Measurements from ENCODE around the gene SLC29A4.

Gene SLC29A4

DNA sequence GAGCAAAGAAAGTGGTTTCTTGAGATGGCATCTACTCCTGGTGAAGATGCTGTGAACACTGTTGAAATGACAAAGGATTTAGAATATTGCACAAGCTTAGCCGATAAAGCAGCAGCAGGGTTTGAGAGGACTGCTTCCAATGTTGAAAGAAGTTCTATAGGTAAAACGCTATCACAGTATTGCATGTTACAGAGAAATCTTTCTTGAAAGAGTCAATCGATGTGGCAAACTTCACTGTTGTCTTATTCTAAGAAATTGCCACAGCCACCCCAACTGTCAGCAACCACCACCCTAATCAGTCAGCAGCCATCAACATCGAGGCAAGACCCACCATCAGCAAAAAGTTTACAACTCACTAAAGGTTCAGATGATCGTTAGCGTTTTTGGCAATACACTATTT, 59.9 kb downstream of the SLC29A4 start:
- Histone ChIP-seq H3K36me3 (ENCODE audit: control insufficient read depth, insufficient read depth, low read length) (peaks cover 41% of the 10 kb centered on the region), H3K27me3 (replicated peaks; ENCODE audit: control insufficient read depth, insufficient read depth, low read length, poor library complexity, severe bottlenecking) (no peaks in the 10 kb centered on the region), H3K27ac (ENCODE audit: insufficient read depth, low read length, poor library complexity, severe bottlenecking) (no peak overlapping the region), H3K4me1 (ENCODE audit: control insufficient read depth, insufficient read depth, low read length, poor library complexity, severe bottlenecking) (no peaks in the 10 kb centered on the region), H3K4me3 (ENCODE audit: insufficient read depth, low read depth, low read length, poor library complexity, severe bottlenecking) (no peak overlapping the region), H3K9me3 (ENCODE audit: control insufficient read depth, low read length) (peaks cover 13% of the 10 kb centered on the region)
- DNase-seq = no peak

DNA sequence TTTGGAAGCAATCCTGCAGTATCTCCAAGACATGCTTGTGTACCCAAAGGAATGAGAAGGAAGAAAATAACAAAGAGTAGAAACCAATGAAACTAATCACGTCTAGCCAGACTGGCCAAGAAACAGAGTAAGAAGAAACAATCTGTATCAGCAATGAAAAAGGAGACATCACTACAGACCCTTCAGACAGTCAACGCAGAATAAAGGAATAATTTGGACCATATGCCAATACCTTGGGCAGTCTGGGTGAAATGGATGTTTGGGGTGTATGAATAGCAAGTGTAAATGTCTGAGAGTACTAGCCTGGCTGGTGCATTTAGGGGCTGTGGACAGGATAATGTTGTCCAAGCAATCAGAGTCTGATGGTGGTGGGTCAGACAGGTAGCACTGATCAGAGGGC, 61.1 kb downstream of the SLC29A4 start:
- no peaks in the 10 kb centered on the region for H3K27me3 ChIP-seq (replicated peaks; ENCODE audit: control insufficient read depth, insufficient read depth, low read length, poor library complexity, severe bottlenecking)
- DNase-seq = no peak
- H3K36me3 ChIP-seq (ENCODE audit: control insufficient read depth, insufficient read depth, low read length) = peaks cover 44% of the 10 kb centered on the region
- no peaks in the 10 kb centered on the region for H3K4me1 ChIP-seq (ENCODE audit: control insufficient read depth, insufficient read depth, low read length, poor library complexity, severe bottlenecking)
- no peak overlapping the region for H3K27ac ChIP-seq (ENCODE audit: insufficient read depth, low read length, poor library complexity, severe bottlenecking)
- no peak overlapping the region for H3K4me3 ChIP-seq (ENCODE audit: insufficient read depth, low read depth, low read length, poor library complexity, severe bottlenecking)
- H3K9me3 ChIP-seq (ENCODE audit: control insufficient read depth, low read length) = peaks cover 13% of the 10 kb centered on the region

DNA sequence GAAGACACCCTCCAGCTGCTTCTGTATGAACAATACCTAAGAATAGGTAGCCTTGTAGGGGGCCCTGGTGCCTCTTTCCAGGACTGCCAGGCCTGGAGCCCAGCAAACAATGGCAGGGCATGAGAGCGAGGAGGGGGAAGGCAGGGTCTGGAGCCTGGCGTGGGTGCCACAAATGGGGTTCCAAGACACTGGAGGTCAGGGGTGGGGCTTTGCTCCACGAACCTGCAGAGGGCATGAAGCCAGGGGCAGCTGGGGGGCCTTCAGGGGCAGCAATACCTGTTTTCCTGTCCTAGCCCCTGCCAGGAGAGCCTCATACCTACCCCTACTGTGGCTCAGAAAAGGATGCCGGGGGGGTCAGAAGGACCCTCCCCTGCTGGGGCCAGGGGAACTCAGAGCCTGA, 61.6 kb downstream of the SLC29A4 start:
- H3K27me3 ChIP-seq (replicated peaks; ENCODE audit: control insufficient read depth, insufficient read depth, low read length, poor library complexity, severe bottlenecking) = no peaks in the 10 kb centered on the region
- no peak for DNase-seq
- H3K27ac ChIP-seq (ENCODE audit: insufficient read depth, low read length, poor library complexity, severe bottlenecking) = no peak overlapping the region
- no peaks in the 10 kb centered on the region for H3K4me1 ChIP-seq (ENCODE audit: control insufficient read depth, insufficient read depth, low read length, poor library complexity, severe bottlenecking)
- no peak overlapping the region for H3K4me3 ChIP-seq (ENCODE audit: insufficient read depth, low read depth, low read length, poor library complexity, severe bottlenecking)
- H3K36me3 ChIP-seq (ENCODE audit: control insufficient read depth, insufficient read depth, low read length) = peaks cover 39% of the 10 kb centered on the region
- peaks cover 13% of the 10 kb centered on the region for H3K9me3 ChIP-seq (ENCODE audit: control insufficient read depth, low read length)

DNA sequence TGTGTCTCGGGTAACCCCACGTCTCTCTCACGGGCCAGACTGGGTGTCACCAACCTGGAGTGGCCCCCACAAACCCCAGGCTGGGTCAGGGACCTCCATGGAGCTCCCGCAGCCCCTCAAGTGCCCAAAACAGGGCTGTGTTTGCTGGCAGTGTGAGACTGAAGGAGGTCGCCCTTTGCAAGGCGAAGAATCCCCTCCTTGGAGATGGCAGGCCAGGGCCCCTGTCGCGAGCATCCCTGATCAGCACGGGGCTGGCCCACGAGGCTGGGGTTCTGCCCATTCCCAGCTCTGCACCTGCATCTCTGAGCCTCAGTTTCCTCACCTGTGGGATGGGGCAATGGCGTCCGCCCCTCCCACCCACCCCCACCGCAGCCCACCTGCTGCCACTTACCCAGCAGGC, 62.4 kb downstream of the SLC29A4 start:
- Histone ChIP-seq H3K9me3 (ENCODE audit: control insufficient read depth, low read length) (peaks cover 13% of the 10 kb centered on the region), H3K36me3 (ENCODE audit: control insufficient read depth, insufficient read depth, low read length) (peaks cover 43% of the 10 kb centered on the region), H3K27me3 (replicated peaks; ENCODE audit: control insufficient read depth, insufficient read depth, low read length, poor library complexity, severe bottlenecking) (no peaks in the 10 kb centered on the region), H3K4me1 (ENCODE audit: control insufficient read depth, insufficient read depth, low read length, poor library complexity, severe bottlenecking) (no peaks in the 10 kb centered on the region), H3K4me3 (ENCODE audit: insufficient read depth, low read depth, low read length, poor library complexity, severe bottlenecking) (no peak overlapping the region), H3K27ac (ENCODE audit: insufficient read depth, low read length, poor library complexity, severe bottlenecking) (no peak overlapping the region)
- DNase-seq = no peak

DNA sequence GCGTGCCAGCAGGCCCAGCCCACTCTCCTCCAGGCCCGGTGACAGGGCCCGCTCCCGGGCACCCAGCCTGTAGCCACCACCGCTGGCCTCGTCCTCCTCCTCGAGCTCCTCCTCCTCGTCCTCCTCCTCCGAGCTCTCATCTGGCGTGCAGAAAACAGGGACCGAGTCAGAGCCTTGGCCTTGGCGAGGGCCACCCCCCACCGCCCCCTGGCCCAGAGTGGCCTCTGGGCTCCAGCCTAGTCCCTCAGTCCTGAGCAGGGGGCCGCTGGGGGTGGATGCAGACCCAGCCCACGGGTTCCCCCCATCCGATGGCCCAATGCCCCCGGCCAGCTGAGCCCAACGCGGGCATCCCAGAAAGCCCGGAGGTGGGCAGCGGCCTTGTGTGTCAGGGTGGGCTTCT, 62.9 kb downstream of the SLC29A4 start:
- Histone ChIP-seq H3K36me3 (ENCODE audit: control insufficient read depth, insufficient read depth, low read length) (peaks cover 48% of the 10 kb centered on the region), H3K4me3 (ENCODE audit: insufficient read depth, low read depth, low read length, poor library complexity, severe bottlenecking) (no peak overlapping the region), H3K9me3 (ENCODE audit: control insufficient read depth, low read length) (peaks cover 13% of the 10 kb centered on the region), H3K27ac (ENCODE audit: insufficient read depth, low read length, poor library complexity, severe bottlenecking) (no peak overlapping the region), H3K4me1 (ENCODE audit: control insufficient read depth, insufficient read depth, low read length, poor library complexity, severe bottlenecking) (no peaks in the 10 kb centered on the region), H3K27me3 (replicated peaks; ENCODE audit: control insufficient read depth, insufficient read depth, low read length, poor library complexity, severe bottlenecking) (no peaks in the 10 kb centered on the region)
- DNase-seq = no peak

DNA sequence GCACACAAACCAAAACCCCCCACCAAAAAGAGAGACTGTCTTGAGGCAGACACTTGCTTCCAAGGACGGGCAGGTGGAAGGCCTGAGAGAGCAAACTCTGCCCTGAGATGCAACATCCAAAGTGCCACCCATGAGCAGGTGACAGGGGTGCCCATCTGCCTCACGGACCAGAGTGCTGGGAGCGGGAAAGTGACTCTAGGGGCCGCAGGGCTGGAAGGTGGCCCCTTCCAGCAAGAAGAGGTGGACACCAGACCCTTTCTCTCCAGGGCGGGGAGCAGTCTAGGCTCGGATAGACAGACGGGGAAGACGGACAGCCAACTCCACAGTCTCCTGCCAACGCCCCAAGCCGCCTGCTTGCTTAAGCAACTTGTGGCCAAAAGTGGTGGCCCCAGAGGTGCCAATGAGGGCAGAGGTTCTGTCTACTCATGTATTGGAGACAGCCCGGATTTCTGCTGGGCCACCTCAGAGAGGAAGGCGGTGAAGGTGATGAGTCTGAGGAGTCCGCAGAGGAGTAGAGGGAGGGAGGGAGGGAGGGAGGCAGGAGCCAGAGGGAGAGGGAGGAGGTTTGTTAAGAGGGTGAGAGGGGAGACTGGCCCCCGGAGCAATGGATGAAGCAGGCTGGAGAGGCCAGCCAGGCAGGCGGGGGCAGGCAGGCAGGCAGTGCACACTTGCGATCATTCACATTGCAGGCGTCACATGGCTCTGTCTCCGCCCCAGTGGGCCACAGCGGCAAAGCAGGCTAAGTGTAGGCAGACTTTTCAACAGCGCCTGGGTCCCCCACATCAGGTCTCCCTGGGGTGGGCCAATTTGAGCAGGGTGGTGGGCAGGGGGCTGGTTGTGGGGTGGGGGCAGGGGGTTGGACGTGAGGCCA, 65.6 kb downstream of the SLC29A4 start:
- Histone ChIP-seq H3K36me3 (ENCODE audit: control insufficient read depth, insufficient read depth, low read length) (peaks cover 55% of the 10 kb centered on the region), H3K9me3 (ENCODE audit: control insufficient read depth, low read length) (peaks cover 13% of the 10 kb centered on the region), H3K27ac (ENCODE audit: insufficient read depth, low read length, poor library complexity, severe bottlenecking) (no peak overlapping the region), H3K4me3 (ENCODE audit: insufficient read depth, low read depth, low read length, poor library complexity, severe bottlenecking) (no peak overlapping the region), H3K4me1 (ENCODE audit: control insufficient read depth, insufficient read depth, low read length, poor library complexity, severe bottlenecking) (no peaks in the 10 kb centered on the region), H3K27me3 (replicated peaks; ENCODE audit: control insufficient read depth, insufficient read depth, low read length, poor library complexity, severe bottlenecking) (no peaks in the 10 kb centered on the region)
- DNase-seq = no peak

DNA sequence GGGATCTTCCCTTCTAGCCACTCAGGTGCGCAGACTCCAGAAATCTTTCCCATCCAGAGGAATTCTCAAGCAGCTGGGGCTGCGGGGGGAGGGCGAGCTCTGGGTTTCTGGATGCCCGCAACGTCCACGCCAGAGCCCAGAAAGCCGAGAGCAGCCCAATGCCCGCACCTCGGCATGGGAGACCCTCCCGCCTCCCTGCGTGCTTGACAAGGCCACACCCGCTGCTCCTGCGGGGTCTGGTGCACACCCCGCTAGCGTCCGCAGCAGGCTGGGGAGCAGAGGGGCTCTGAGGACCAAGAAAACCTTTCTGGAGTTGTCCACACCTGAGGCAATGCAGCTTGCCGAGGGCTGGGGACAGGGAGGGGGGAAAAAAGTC, 66.2 kb downstream of the SLC29A4 start:
- H3K4me3 ChIP-seq (ENCODE audit: insufficient read depth, low read depth, low read length, poor library complexity, severe bottlenecking) = no peak overlapping the region
- DNase-seq = no peak
- H3K4me1 ChIP-seq (ENCODE audit: control insufficient read depth, insufficient read depth, low read length, poor library complexity, severe bottlenecking) = no peaks in the 10 kb centered on the region
- no peaks in the 10 kb centered on the region for H3K27me3 ChIP-seq (replicated peaks; ENCODE audit: control insufficient read depth, insufficient read depth, low read length, poor library complexity, severe bottlenecking)
- H3K27ac ChIP-seq (ENCODE audit: insufficient read depth, low read length, poor library complexity, severe bottlenecking) = no peak overlapping the region
- H3K36me3 ChIP-seq (ENCODE audit: control insufficient read depth, insufficient read depth, low read length) = peaks cover 52% of the 10 kb centered on the region
- peaks cover 7% of the 10 kb centered on the region for H3K9me3 ChIP-seq (ENCODE audit: control insufficient read depth, low read length)

DNA sequence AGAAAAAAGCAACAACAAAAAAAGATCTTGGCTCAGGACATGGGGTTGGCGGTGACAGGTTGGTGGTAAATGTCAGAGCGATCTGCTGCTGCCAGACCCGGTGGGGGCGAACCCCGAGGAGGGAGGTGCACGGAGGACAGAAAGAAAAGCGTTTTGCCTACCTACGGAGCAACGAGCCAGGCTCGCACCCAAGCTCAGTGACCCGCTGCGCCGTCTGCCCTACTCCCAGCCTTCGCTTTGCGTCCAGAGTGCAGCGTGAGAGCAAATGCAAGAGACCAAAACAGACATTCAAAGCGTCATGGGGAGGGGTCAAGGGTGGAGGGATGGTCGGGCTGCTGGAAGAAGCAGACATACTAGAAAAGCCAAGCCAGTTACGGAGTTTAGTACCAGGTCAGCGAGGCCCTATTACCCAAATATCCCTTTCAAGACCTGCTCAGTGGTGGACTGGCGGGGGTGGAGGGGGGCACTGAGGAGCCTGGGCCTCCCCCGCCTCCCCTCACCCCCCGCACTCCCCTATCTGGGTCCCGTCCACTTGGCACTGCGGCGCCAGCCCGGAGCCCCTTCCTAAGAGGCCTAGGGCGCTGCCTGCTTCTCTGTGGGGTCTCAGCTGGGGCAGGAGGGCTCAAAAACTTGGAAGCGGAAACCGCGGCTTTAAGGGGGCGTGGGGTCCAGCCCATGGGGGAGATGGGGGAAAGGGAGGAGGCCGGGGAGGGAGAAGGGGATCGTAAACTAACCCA, 66.9 kb downstream of the SLC29A4 start:
- Histone ChIP-seq H3K36me3 (ENCODE audit: control insufficient read depth, insufficient read depth, low read length) (peaks cover 46% of the 10 kb centered on the region), H3K27ac (ENCODE audit: insufficient read depth, low read length, poor library complexity, severe bottlenecking) (no peak overlapping the region), H3K9me3 (ENCODE audit: control insufficient read depth, low read length) (peaks cover under 1% of the 10 kb centered on the region), H3K4me3 (ENCODE audit: insufficient read depth, low read depth, low read length, poor library complexity, severe bottlenecking) (no peak overlapping the region), H3K27me3 (replicated peaks; ENCODE audit: control insufficient read depth, insufficient read depth, low read length, poor library complexity, severe bottlenecking) (no peaks in the 10 kb centered on the region), H3K4me1 (ENCODE audit: control insufficient read depth, insufficient read depth, low read length, poor library complexity, severe bottlenecking) (no peaks in the 10 kb centered on the region)
- DNase-seq = no peak

DNA sequence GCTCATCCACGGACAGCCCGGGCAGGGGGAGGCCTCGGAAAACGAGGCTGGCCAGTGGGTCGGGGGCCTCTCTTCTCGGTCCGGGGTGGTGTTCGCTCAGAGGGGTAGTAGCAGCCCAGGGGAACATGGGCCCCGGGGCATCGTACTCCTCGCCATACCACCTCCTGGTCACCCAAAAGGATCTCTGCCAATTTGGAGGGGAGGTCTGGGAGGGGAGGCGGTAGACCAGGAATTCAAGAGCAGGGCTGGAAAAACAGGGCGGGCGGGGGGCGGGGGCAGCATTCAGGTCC, 67.4 kb downstream of the SLC29A4 start:
- Histone ChIP-seq H3K36me3 (ENCODE audit: control insufficient read depth, insufficient read depth, low read length) (peaks cover 43% of the 10 kb centered on the region), H3K4me3 (ENCODE audit: insufficient read depth, low read depth, low read length, poor library complexity, severe bottlenecking) (no peak overlapping the region), H3K4me1 (ENCODE audit: control insufficient read depth, insufficient read depth, low read length, poor library complexity, severe bottlenecking) (no peaks in the 10 kb centered on the region)

DNA sequence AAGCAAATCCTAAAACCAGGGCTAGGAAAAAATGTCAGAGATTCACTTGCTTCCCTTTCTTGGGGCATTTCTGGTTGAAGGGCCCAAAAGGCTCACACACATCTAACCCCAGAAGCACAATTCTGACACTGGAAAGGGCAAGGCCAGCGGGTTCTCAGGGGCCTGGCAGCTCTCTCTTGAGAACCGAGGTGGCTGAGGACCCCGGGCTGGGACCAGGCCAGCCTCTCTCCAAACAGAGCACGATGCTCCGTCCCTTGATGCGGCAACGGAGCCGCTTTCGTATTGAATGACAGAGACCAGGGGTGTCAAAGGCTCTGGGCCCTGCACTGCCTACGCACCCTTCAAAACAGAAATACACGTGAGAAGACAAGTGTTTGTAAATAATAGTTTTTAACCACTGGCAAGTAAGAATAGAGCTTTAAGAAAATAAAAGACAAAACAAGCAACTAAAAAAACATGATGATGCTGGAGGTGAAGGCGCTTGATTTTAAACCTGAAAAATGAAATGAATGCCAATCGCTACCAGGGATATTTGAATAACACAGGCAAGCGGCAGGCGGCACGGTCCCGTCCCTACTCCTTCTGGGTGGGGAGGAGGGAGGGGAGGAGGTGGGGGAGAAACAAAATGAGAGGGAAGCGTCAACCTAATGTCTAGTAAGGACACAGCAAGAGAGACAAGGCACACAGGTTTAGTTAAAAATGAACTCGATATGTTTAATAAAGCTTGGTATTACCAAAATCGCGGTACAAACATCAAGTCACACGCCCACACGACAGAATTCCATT, 68.0 kb downstream of the SLC29A4 start:
- no peak for DNase-seq
- H3K9me3 ChIP-seq (ENCODE audit: control insufficient read depth, low read length) = no peaks in the 10 kb centered on the region
- no peaks in the 10 kb centered on the region for H3K27me3 ChIP-seq (replicated peaks; ENCODE audit: control insufficient read depth, insufficient read depth, low read length, poor library complexity, severe bottlenecking)
- no peak overlapping the region for H3K27ac ChIP-seq (ENCODE audit: insufficient read depth, low read length, poor library complexity, severe bottlenecking)
- H3K36me3 ChIP-seq (ENCODE audit: control insufficient read depth, insufficient read depth, low read length) = peaks cover 47% of the 10 kb centered on the region
- no peak overlapping the region for H3K4me3 ChIP-seq (ENCODE audit: insufficient read depth, low read depth, low read length, poor library complexity, severe bottlenecking)
- H3K4me1 ChIP-seq (ENCODE audit: control insufficient read depth, insufficient read depth, low read length, poor library complexity, severe bottlenecking) = no peaks in the 10 kb centered on the region

More for the DNA sequence above, 67.4 kb downstream of the SLC29A4 start:
- Histone ChIP-seq H3K27ac (ENCODE audit: insufficient read depth, low read length, poor library complexity, severe bottlenecking) (no peak overlapping the region), H3K9me3 (ENCODE audit: control insufficient read depth, low read length) (no peaks in the 10 kb centered on the region), H3K27me3 (replicated peaks; ENCODE audit: control insufficient read depth, insufficient read depth, low read length, poor library complexity, severe bottlenecking) (no peaks in the 10 kb centered on the region)
- DNase-seq = no peak

Measured in effector memory CD4-positive, alpha-beta T cell (primary cell).